GM18507 (cell line): Measurements from ENCODE around the gene RAB44.

Experiments
- DNase-seq: peaks from one replicate; pipeline ENCODE4 v3.0.0; 2011; ENCODE audit warnings: low read depth; ENCODE audit not compliant: insufficient read length; ENCODE audit errors: extremely low spot score
- FAIRE-seq: peaks from 2 replicates; lab custom pipeline; 2011; peaks lifted over from hg19 to GRCh38; lab: Jason Lieb, UNC

RAB44 gene

DNA sequence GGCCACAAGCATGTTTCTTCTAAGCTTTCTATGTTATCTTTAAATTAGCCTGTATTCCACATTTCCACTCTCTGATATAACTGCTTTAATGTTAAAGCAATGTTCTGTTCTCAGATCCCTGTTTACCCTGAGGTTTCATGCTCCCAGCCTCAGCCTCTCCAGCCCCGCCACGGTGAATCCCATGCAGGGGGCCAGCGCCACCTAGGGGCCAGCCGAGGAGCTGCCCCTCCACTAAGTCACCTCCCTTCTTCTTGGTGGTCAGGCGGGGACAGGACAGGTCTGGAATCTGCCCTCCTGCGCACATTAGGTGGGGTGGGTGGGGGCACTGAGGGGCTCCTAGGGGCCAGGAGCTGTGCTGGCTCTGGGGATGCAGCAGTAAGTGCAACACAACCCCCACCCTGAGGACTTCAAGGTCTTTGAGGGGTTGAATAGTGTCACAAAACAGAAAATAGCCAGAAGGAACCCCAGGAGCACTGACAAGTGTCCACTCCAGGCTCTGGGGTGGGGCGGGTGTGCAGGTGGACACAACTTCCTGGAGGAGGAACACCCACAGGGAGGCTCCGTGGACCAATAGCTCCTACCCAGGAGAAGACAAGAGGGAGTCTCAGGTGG lies 61.6 kb downstream of the RAB44 start:
- DNase-seq (peak; percentile 77), FAIRE-seq (peak; percentile 89)

DNA sequence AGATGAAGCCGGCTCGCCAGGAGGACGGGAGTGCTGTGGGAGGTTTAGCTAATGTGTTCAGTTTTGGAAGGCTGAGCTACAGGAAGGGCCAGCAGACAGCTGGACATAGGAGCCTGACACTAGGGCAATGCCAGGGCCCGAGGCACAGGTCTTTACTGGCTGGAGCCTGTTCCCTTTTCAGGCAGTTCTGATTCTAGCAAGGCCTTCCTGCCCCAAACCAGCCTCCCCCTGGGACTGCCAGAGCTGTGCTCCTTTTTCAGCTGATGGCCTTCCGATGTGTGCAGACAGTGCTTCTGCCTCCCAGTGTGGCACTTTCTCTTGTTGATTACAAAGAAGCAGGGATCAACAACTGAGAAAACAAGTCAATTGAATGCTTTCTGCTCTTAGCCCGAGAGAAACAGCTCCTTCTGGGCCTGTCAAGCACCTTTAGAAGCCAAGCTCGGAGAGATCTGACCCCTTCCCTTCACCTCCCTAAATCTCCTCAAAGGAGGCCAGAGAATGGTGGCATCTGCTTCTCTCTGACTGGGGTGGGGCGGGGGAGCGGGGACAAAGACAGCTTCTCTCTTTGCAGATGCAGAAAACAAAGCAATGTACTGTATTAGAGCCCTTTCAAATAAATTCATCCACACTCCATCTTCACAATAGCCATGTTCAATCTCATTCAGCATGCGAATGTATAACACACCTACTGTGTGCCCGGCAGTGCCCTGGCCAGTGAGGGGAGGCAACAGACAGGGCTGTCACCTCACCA lies 63.2 kb downstream of the RAB44 start:
- no peak for FAIRE-seq
- DNase-seq = no peak

DNA sequence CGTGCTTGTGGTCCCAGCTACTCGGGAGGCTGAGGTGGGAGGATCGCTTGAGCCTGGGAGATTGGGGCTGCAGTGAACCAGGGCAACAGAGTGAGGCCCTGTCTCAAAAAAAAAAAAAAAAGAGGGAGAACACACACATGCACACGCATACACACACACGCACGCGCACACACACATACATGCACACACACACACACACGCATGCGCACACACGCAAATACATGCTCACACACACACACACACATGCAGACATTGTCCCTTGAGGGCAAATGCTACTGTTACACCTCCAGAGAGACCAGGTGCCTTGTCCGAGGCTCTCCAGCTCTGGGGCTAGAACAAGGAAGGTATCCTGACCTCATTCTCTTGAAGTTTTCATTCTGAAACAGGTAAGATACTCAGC lies 64.5 kb downstream of the RAB44 start:
- no peak for FAIRE-seq
- DNase-seq = no peak

DNA sequence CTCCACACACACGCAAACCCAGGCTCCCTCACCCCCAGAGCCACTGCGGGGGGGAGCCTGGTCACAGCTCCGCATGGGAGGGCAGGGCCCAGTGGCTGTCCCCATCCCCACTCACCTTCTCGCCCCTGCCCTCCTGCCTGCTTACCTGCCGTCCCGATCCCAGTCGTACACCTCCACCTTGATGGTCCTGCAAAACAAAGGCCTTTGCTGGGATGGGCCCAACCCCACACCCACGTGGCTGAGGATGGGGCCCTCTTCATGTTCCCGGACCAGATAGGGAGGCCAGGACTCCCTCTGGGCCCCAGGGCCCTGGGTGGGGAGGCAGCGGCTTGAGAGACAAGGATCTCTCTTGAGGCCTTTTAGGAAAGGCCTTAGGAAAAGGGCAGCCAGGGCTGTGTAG lies 67.6 kb downstream of the RAB44 start:
- FAIRE-seq = no peak
- DNase-seq = no peak

DNA sequence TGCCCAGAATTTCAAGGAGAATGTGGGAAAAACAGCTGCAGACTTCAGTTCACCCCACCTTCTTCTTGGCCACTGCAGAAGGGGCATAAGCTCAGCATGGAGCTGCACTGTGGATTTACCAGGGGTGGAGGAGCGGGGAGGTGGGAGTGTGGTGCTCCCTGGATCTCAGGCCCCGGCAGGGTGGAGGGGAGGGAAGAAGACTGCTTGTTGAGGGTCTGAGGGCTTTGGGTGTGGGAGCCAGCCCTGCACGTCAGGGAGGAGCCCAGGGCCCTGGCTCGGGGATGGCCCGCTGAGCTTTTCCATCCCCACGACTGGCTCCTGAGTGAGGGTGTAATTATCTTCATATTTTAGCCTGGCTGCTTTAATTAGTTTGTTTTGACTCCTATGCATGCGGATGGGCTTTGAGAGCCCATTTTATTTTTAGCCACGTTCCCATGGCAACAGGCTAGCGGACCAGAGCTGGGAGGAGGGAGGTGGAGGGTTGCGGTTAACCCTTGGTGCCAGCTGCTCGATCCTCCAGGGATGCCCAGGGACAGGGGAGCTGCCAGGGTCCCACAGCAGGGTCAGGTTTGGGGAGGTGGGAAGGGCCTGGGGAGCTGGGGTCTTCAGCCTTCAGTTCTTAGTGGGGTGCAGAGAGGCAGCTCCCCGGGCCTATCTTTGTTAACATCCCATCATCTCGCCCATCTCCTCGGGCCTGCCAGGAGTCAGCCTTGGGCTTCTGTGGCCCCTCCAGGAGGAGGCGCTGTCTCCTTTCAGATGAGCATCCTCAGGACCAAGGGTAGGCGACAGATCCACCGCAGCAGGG lies 68.2 kb downstream of the RAB44 start:
- FAIRE-seq = peak; percentile 75

DNA sequence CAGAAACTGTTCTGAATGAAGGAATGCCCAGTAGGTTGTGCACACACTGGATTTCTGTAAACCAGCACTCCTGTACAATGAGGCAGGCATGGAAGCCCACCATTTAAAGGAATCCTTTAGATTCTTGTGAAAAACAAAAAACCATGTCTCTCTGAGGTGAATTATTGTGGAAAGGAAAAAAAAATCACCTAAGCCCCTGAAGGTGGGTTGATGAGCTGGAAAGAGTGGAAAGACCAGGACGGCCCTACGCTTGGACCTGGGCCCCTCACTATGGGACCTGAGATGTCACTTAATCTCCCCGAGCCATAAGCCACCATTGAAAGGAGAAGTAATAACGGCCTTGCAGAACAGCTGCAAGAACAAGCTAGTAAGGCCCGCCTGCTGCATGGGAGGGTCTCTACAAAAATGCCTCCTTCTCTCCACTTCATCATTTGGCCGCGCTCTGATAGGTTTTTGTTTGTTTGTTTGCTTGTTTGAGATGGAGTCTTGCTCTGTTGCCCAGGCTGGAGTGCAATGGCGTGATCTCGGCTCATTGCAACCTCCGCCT lies 68.8 kb downstream of the RAB44 start:
- FAIRE-seq (no peak), DNase-seq (no peak)

More for the DNA sequence above, 68.2 kb downstream of the RAB44 start:
- DNase-seq = peak; percentile 65

DNA sequence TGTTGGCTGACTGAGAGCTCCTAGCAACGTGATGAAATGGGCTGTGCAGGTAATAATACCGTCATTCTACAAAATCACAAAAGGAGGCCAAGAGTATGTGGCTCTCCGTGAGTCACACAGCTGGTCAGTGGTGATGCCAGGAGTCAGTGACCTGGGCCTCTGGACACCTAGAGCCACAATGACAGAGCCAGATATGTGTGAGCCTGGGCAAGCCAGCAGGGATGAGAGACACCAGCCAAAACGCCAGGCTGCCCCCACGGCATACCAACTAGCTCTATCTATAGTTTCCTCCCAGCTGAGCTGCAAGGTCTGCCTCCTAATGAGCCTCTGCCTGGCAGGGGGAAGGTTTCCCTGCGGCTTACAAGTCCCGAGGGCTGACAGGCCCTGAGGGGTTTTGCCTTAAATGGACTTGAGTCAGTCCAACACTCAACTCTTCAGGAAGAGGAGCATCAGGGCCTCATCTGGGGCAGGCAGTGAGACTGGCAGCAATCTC lies 71.6 kb downstream of the RAB44 start:
- DNase-seq = no peak
- FAIRE-seq = no peak

DNA sequence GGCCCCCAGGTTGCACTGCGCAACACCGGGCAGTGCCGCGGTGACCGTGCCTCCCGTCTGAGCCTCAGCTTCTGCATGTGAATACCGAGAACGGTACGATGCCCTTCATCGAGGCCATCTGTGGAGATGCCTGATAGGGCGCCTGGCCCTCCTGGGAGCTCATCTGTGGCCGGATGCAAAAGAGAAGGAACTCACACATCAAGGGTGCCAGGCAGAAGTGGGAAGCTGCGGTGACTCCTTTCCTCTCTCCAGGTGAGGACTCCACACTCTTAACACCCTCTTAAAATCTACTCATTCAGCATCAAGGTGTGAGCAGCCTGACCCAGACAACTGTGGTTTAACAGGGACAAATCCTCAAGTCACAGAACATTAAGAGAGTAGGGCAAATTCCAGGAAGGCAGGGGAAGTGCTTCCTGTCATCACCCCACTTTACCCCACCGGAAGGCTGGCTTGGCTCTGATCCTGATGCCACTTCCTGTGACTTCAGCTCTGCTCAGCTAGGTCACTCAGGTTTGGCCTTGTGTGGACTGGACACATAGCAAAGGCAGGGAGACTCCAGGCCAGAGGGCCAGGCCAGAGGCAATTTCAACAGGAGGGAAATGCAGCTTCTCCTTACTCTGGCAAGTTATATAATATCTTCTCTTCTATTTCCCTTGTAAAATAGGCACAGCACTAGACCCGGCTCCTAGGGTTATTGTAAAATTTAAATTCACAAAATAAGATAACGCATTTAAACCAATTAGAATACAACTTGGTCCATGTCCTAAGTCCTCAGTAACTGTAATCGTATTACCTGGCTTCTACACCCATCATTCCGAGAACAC lies 72.3 kb downstream of the RAB44 start:
- DNase-seq (no peak), FAIRE-seq (peak; percentile 64)

DNA sequence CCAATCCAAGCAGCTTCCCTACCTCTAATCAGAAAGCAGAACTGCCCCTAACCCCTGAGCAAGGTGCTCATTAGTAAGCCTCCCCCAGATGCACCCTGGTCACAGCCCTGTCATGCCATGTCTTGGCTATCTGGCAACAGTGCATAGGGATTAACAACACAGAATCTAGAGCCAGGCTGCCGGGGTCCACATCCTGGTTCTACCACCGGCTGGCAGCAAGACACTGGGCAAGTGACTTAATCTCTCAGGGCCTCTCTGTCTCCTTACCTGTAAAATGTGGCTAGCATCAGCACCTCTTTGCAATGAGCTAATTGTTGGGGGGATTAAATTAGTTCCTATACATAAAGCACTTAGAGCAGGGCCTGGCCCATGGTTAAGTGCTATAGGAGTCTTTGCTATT lies 73.5 kb downstream of the RAB44 start:
- DNase-seq = no peak
- FAIRE-seq = no peak

DNA sequence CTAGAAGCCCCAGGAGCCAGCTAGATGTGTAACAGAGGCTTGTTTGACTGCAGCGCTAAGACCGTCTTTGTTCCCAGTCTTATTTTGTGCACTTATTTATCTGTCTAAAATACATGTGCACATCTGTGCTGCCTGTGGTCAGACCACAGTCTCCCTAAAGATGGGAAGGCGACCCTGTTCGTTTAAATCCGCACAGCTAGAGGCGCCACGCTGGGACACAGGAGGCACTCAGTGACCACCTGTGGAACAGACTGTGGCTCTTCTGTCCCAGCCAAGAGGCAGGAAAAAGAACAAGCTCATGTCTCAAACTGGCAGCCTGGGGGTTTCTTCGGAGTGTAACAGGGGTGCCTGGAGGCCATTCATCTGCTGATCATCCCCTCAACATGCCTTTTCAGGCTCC lies 74.8 kb downstream of the RAB44 start:
- DNase-seq = no peak
- FAIRE-seq = no peak

DNA sequence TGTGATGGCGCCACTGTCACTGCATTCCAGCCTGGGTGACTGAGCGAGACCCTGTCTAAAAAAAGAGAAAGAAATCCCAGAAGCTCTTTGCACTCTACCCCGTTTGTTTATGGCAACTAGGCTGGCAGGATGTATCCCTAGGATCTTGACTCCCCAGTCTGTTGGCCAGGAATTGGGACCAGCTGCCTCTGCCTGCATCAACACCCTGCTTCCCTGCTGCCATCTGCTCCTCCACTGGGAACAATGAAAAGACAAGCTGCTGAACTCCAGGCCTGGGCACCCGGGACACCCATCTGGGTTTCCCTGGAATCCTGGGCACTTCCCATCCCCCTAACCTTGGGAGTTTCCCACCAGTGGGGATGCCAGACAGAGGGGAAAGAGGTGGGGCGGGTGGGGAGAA lies 76.7 kb downstream of the RAB44 start:
- no peak for FAIRE-seq

DNA sequence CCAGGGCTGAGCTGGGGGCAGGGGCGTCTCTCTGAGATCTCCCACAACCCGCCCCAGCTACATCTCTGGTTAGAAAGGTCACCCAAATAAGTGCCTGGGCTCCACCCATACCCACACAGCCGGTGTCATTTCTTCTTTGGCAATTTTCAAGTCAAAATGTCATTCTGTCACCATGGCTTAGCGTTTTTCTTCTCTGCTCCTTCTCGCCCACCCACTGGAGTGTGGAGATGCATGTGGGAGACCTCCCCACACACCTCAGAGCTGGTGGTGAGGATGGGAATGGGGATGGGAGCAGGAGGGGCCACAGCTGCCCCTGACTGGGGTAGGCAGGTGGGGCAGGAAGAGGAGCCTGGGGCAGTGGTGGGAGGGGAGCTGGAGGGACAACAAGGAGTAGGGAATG lies 78.5 kb downstream of the RAB44 start:
- DNase-seq = no peak
- FAIRE-seq = no peak

More for the DNA sequence above, 76.7 kb downstream of the RAB44 start:
- no peak for DNase-seq

DNA sequence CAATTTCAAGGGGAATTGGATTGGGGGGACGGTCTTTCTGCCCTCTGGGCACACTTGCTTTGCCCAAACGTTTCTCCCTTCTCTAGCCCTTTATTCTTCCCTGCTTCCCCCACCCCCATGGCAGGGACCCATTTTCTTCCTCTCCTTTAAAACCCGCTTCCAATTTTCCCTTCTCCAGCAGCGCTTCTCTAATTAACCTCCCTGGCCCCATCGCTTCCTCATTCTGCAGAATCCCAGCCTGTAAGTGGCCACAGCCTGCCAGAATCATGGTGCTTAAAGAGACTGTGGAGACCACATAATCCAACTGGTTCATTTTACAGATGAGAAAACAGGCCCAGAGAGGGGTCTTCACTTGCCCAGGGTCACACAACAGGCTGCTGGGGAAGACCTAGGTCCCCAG lies 80.2 kb downstream of the RAB44 start:
- DNase-seq (no peak), FAIRE-seq (no peak)

DNA sequence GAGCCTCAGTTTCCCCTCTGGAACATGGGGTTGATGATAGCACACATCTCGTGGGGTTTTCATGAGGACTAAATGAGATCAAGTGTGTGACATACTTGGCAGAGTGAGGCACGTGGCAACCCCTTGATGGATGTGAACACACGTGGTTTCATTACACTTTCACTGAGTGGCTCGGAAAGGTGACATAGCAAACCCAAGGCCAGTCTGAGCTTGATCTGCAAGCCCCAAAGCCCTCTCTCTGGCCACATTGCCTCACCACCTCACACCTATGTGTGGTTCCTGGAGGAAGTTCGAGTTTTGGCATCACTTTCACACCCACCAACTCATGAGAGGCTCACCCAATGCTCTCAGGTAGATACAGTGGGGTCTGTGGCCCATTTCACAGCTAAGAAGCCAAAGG lies 81.6 kb downstream of the RAB44 start:
- DNase-seq (no peak), FAIRE-seq (no peak)

DNA sequence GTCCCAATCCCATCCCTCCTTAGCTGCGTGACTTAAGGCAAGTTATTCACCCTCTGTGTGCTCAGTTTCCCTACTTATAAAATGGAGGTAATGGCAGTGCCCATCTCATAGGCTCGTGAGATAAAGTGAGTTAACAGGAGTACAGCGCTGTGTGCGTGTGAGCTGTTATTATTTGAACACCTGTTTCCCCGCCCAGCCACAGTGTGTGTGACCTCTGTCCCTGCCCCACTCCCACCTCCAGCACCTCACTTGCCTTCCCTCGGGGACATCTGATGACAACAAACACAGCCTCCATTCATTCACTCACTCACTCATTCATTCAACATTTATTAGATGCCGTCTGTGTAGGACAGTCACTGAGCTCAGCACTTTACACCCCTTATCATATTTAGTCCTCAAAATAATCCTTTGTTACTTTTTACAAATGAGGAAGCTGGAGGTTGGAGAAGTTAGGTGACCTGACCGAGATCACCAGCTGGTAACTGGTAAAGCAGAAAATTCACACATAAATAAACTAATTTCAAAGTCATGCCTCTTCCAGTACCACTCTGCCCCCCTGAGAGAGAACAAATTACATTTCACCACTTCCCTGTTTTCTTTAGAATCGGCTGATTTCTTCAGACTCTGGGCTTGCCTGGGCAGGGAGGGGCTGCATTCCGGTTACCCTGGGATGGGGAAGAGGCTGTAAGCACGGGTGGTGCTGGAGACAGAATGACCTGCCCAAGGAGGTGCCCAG lies 83.0 kb downstream of the RAB44 start:
- FAIRE-seq = no peak

DNA sequence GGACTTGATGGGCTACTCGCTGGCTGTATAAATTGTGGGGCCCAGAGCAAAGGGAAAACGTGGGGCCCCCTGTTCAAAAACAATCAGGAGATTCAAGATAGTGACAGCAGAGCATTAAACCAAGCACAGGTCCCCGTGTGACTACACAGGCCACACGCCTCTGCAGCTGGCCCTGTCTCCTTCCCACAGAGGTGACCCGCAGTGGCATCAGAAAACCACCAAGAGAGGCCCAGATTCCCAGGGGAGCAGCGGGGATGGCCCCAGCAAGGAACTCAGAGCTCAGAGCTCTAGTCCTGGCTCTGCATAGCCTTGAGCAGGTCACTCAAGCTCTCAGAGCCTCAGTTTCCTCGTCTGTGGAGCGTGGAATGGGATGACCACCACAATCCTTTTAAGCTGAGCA lies 84.0 kb downstream of the RAB44 start:
- DNase-seq (peak; percentile 28), FAIRE-seq (peak; percentile 70)

More for the DNA sequence above, 83.0 kb downstream of the RAB44 start:
- DNase-seq = no peak
